Stimulated activated CD8-positive, alpha-beta memory T cell treated with anti-CD3 and anti-CD28 coated beads, Interleukin-15, amount 100 ng/mL, for 4 hours (primary cell): ENCODE data around the gene RELL1.

Source experiments
- DNase-seq, 2 donors: peaks; one replicate each; pipeline ENCODE4 v3.0.0-alpha.2; 2020; ENCODE audit warnings: low read depth in 2 of 2

Gene RELL1

GRCh38 chr4:37599092-37599790 is 86.9 kb downstream of the RELL1 start:
- no peak for DNase-seq

- no peak for DNase-seq
Measured at GRCh38 chr4:37597034-37597433, 89.1 kb downstream of the RELL1 start.

GRCh38 chr4:37595875-37596680 is 90.1 kb downstream of the RELL1 start:
- no peak for DNase-seq

- no peak for DNase-seq
Measured at GRCh38 chr4:37594099-37594498, 92.1 kb downstream of the RELL1 start.

- no peak for DNase-seq
Measured at GRCh38 chr4:37591349-37591748, 94.8 kb downstream of the RELL1 start.

GRCh38 chr4:37590016-37590415 is 96.2 kb downstream of the RELL1 start:
- no peak for DNase-seq

- no peak for DNase-seq
Measured at GRCh38 chr4:37588150-37588549, 98.0 kb downstream of the RELL1 start.

GRCh38 chr4:37586194-37586593 is 100.0 kb downstream of the RELL1 start:
- no peak for DNase-seq

GRCh38 chr4:37584493-37585060 is 101.6 kb downstream of the RELL1 start:
- no peak for DNase-seq

GRCh38 chr4:37584071-37584470 is 102.1 kb downstream of the RELL1 start:
- DNase-seq, result no peak

- DNase-seq, result no peak
Measured at GRCh38 chr4:37573566-37573965, 112.6 kb downstream of the RELL1 start.

- DNase-seq, result no peak
Measured at GRCh38 chr4:37568489-37568888, 117.7 kb downstream of the RELL1 start.

- DNase-seq, result no peak
Measured at GRCh38 chr4:37567836-37568235, 118.3 kb downstream of the RELL1 start.

- DNase-seq, result no peak
Measured at GRCh38 chr4:37562592-37562991, 123.6 kb downstream of the RELL1 start.

GRCh38 chr4:37561803-37562207 is 124.4 kb downstream of the RELL1 start:
- no peak for DNase-seq

GRCh38 chr4:37561196-37561802 is 124.9 kb downstream of the RELL1 start:
- DNase-seq, result no peak
